GM12891 (cell line): ENCODE measurements around the gene MBD6.
A peak's percentile ranks its signal among the peaks of the same experiment; 100 is the strongest.

Experiments
- DNase-seq: peaks from one replicate; pipeline ENCODE4 v3.0.0; 2011; ENCODE audit warnings: low spot score; ENCODE audit not compliant: insufficient read length
- FAIRE-seq: peaks from 2 replicates; lab custom pipeline; 2011; peaks lifted over from hg19 to GRCh38; lab: Jason Lieb, UNC
- PAX5 ChIP-seq: IDR thresholded peaks from 2 replicates; pipeline ENCODE4 v1.6.1; 2011; ENCODE audit warnings: low read length, moderate library complexity, mild to moderate bottlenecking; ENCODE audit not compliant: insufficient read depth, severe bottlenecking
- POLR2A ChIP-seq: IDR thresholded peaks from 2 replicates; pipeline ENCODE4 v1.6.1; 2011; ENCODE audit warnings: low read depth, low read length, control low read depth
- POLR2AphosphoS5 ChIP-seq: IDR thresholded peaks from 2 replicates; pipeline ENCODE4 v1.6.1; 2011; ENCODE audit warnings: low read depth, low read length, control low read depth
- POU2F2 ChIP-seq: IDR thresholded peaks from 2 replicates; pipeline ENCODE4 v1.6.1; 2011; ENCODE audit warnings: low read depth, mild to moderate bottlenecking, control low read depth, low read length, moderate library complexity
- SPI1 ChIP-seq: IDR thresholded peaks from 2 replicates; pipeline ENCODE4 v1.6.1; 2011; ENCODE audit warnings: low read depth, low read length, control low read depth
- TAF1 ChIP-seq: IDR thresholded peaks from 2 replicates; pipeline ENCODE4 v1.6.1; 2011; ENCODE audit warnings: low read depth, low read length, control low read depth

The MBD6 gene

GRCh38 chr12:57477710-57478681, 44.6 kb upstream of the MBD6 start:
- TF ChIP-seq TAF1, result 0 out of 2 replicates have a peak, but pooled peaks have one; percentile 41
- 0 out of 2 replicates have a peak, but pooled peaks have one; percentile 28 for TF ChIP-seq SPI1
- TF ChIP-seq POLR2A, result peak; percentile 56; the same call in 1 of the 2 replicates
- TF ChIP-seq POU2F2, result no peak
- DNase-seq (no peak), FAIRE-seq (peak; percentile 92)

GRCh38 chr12:57479043-57479375, 43.6 kb upstream of the MBD6 start:
- DNase-seq (no peak), FAIRE-seq (no peak)
- TF ChIP-seq TAF1 (no peak), POLR2A (no peak), SPI1 (no peak), POU2F2 (no peak), POLR2AphosphoS5 (no peak), PAX5 (no peak)

- no peak for DNase-seq
- TF ChIP-seq POU2F2, result no peak
- peak; percentile 39; the same call in 1 of the 2 replicates for TF ChIP-seq TAF1
- TF ChIP-seq SPI1, result peak; percentile 73
- peak; percentile 49; the same call in 1 of the 2 replicates for TF ChIP-seq POLR2A
- no peak; the same call in 1 of the 2 replicates for TF ChIP-seq POLR2AphosphoS5
- TF ChIP-seq PAX5, result no peak
- peak; percentile 94 for FAIRE-seq
These were observed 43.1 kb upstream of the MBD6 start, which contains the start of gene ARHGAP9 for GRCh38 chr12:57479376-57480115. TSS of gene ARHGAP9 (minus strand) at chr12:57479866. CDS start at chr12:57479406, 460 bp downstream.

- FAIRE-seq (peak; percentile 31), DNase-seq (no peak)
- no peak for TF ChIP-seq PAX5
- TF ChIP-seq POLR2AphosphoS5, result no peak
- no peak for TF ChIP-seq POLR2A
- no peak for TF ChIP-seq POU2F2
- TF ChIP-seq TAF1, result no peak
- TF ChIP-seq SPI1, result no peak
These were observed 41.0 kb upstream of the MBD6 start for GRCh38 chr12:57481671-57482070.

- TF ChIP-seq TAF1 (no peak), POU2F2 (no peak), POLR2A (no peak), SPI1 (no peak), PAX5 (no peak), POLR2AphosphoS5 (no peak)
- DNase-seq (no peak), FAIRE-seq (no peak)
These were observed 39.2 kb upstream of the MBD6 start for GRCh38 chr12:57483466-57483865.

GRCh38 chr12:57485695-57486094, 36.9 kb upstream of the MBD6 start:
- DNase-seq, result no peak
- TF ChIP-seq POLR2A (no peak), PAX5 (no peak), TAF1 (no peak), POU2F2 (no peak), POLR2AphosphoS5 (no peak), SPI1 (no peak)

GRCh38 chr12:57487055-57487596, 35.5 kb upstream of the MBD6 start:
- TF ChIP-seq POLR2AphosphoS5, result no peak
- no peak for TF ChIP-seq SPI1
- no peak for TF ChIP-seq PAX5
- FAIRE-seq (peak; percentile 5), DNase-seq (no peak)

More at GRCh38 chr12:57485695-57486094, 36.9 kb upstream of the MBD6 start:
- FAIRE-seq, result no peak

GRCh38 chr12:57487597-57488401, 34.8 kb upstream of the MBD6 start, which contains the start of gene MARS1:
TSS of gene MARS1 (plus strand) at chr12:57488068. CDS start at chr12:57488091, 23 bp downstream.
- TF ChIP-seq POLR2A, result peak; percentile 81
- peak; percentile 58 for TF ChIP-seq SPI1
- peak; percentile 39; the same call in 1 of the 2 replicates for TF ChIP-seq TAF1
- no peak for TF ChIP-seq PAX5
- peak; percentile 87 for TF ChIP-seq POLR2AphosphoS5
- TF ChIP-seq POU2F2, result no peak
- DNase-seq, result peak; percentile 80
- peak; percentile 91 for FAIRE-seq
